Activated T-cell treated with anti-CD3 and anti-CD28 coated beads, Interleukin-2, amount 50 U/mL, for 24 hours (primary cell): ENCODE data around the gene KCTD8.

Source experiments
- DNase-seq: peaks from one replicate; pipeline ENCODE4 v3.0.0-alpha.2; 2020
- H3K27ac Mint-ChIP-seq: 2 replicates; pipeline ENCODE4 v1.8.0; 2020; ENCODE audit warnings: mild to moderate bottlenecking, mixed read lengths
- H3K27me3 Mint-ChIP-seq: 2 replicates; pipeline ENCODE4 v1.8.0; 2020; ENCODE audit warnings: mixed read lengths
- H3K36me3 Mint-ChIP-seq: 2 replicates; pipeline ENCODE4 v1.8.0; 2020; ENCODE audit warnings: low read depth, mixed read lengths
- H3K4me1 Mint-ChIP-seq: 2 replicates; pipeline ENCODE4 v1.8.0; 2020; ENCODE audit warnings: low read depth, mixed read lengths
- H3K4me3 Mint-ChIP-seq: 2 replicates; pipeline ENCODE4 v1.8.0; 2020; ENCODE audit warnings: mild to moderate bottlenecking, moderate library complexity, mixed read lengths
- H3K9me3 Mint-ChIP-seq: 2 replicates; pipeline ENCODE4 v1.8.0; 2020; ENCODE audit warnings: mixed read lengths

Gene KCTD8

GRCh38 chr4:44421330-44422065 is 27.1 kb downstream of the KCTD8 start:
- H3K27me3 Mint-ChIP-seq: no peaks in the 10 kb centered on the region
- no peak for DNase-seq
- no peaks in the 10 kb centered on the region for H3K36me3 Mint-ChIP-seq
- H3K27ac Mint-ChIP-seq: no peak overlapping the region
- no peak overlapping the region for H3K4me3 Mint-ChIP-seq
- no peaks in the 10 kb centered on the region for H3K9me3 Mint-ChIP-seq
- no peaks in the 10 kb centered on the region for H3K4me1 Mint-ChIP-seq

- Mint-ChIP-seq H3K27me3 (no peaks in the 10 kb centered on the region), H3K9me3 (peaks cover 5% of the 10 kb centered on the region), H3K36me3 (no peaks in the 10 kb centered on the region), H3K4me1 (no peaks in the 10 kb centered on the region), H3K27ac (no peak overlapping the region), H3K4me3 (no peak overlapping the region)
- no peak for DNase-seq
Measured at GRCh38 chr4:44415251-44415650, 33.4 kb downstream of the KCTD8 start.

GRCh38 chr4:44368413-44369167 is 80.0 kb downstream of the KCTD8 start:
- no peaks in the 10 kb centered on the region for H3K36me3 Mint-ChIP-seq
- no peaks in the 10 kb centered on the region for H3K27me3 Mint-ChIP-seq
- H3K4me3 Mint-ChIP-seq: no peak overlapping the region
- H3K27ac Mint-ChIP-seq: no peak overlapping the region
- no peak for DNase-seq
- peaks cover 8% of the 10 kb centered on the region for H3K9me3 Mint-ChIP-seq
- no peaks in the 10 kb centered on the region for H3K4me1 Mint-ChIP-seq

- Mint-ChIP-seq H3K27ac (no peak overlapping the region), H3K4me3 (no peak overlapping the region), H3K9me3 (peaks cover 7% of the 10 kb centered on the region), H3K27me3 (no peaks in the 10 kb centered on the region), H3K36me3 (no peaks in the 10 kb centered on the region), H3K4me1 (no peaks in the 10 kb centered on the region)
- DNase-seq: no peak
Measured at GRCh38 chr4:44354172-44354571, 94.4 kb downstream of the KCTD8 start.

- H3K4me1 Mint-ChIP-seq: no peaks in the 10 kb centered on the region
- no peaks in the 10 kb centered on the region for H3K36me3 Mint-ChIP-seq
- H3K9me3 Mint-ChIP-seq: peaks cover 8% of the 10 kb centered on the region
- H3K27me3 Mint-ChIP-seq: no peaks in the 10 kb centered on the region
- no peak overlapping the region for H3K4me3 Mint-ChIP-seq
- no peak overlapping the region for H3K27ac Mint-ChIP-seq
- no peak for DNase-seq
Measured at GRCh38 chr4:44351069-44351468, 97.5 kb downstream of the KCTD8 start.

- no peak overlapping the region for H3K27ac Mint-ChIP-seq
- H3K4me1 Mint-ChIP-seq: no peaks in the 10 kb centered on the region
- H3K9me3 Mint-ChIP-seq: peaks cover 8% of the 10 kb centered on the region
- H3K4me3 Mint-ChIP-seq: no peak overlapping the region
- DNase-seq: no peak
- no peaks in the 10 kb centered on the region for H3K27me3 Mint-ChIP-seq
- no peaks in the 10 kb centered on the region for H3K36me3 Mint-ChIP-seq
Measured at GRCh38 chr4:44342800-44343199, 105.8 kb downstream of the KCTD8 start.

GRCh38 chr4:44326741-44327140 is 121.9 kb downstream of the KCTD8 start:
- H3K9me3 Mint-ChIP-seq: peaks cover 2% of the 10 kb centered on the region
- H3K4me1 Mint-ChIP-seq: no peaks in the 10 kb centered on the region
- no peaks in the 10 kb centered on the region for H3K27me3 Mint-ChIP-seq
- no peak overlapping the region for H3K4me3 Mint-ChIP-seq
- H3K36me3 Mint-ChIP-seq: no peaks in the 10 kb centered on the region
- no peak overlapping the region for H3K27ac Mint-ChIP-seq
- no peak for DNase-seq

- no peak overlapping the region for H3K4me3 Mint-ChIP-seq
- no peak overlapping the region for H3K27ac Mint-ChIP-seq
- H3K36me3 Mint-ChIP-seq: no peaks in the 10 kb centered on the region
- no peaks in the 10 kb centered on the region for H3K4me1 Mint-ChIP-seq
- no peaks in the 10 kb centered on the region for H3K27me3 Mint-ChIP-seq
- no peak for DNase-seq
- peaks cover 2% of the 10 kb centered on the region for H3K9me3 Mint-ChIP-seq
Measured at GRCh38 chr4:44320833-44321232, 127.8 kb downstream of the KCTD8 start.

- no peaks in the 10 kb centered on the region for H3K36me3 Mint-ChIP-seq
- H3K27ac Mint-ChIP-seq: no peak overlapping the region
- H3K9me3 Mint-ChIP-seq: no peaks in the 10 kb centered on the region
- no peak overlapping the region for H3K4me3 Mint-ChIP-seq
- no peak for DNase-seq
- H3K27me3 Mint-ChIP-seq: no peaks in the 10 kb centered on the region
- no peaks in the 10 kb centered on the region for H3K4me1 Mint-ChIP-seq
Measured at GRCh38 chr4:44319129-44319528, 129.5 kb downstream of the KCTD8 start.

GRCh38 chr4:44313702-44314101 is 134.9 kb downstream of the KCTD8 start:
- Mint-ChIP-seq H3K27me3 (no peaks in the 10 kb centered on the region), H3K36me3 (no peaks in the 10 kb centered on the region), H3K4me1 (no peaks in the 10 kb centered on the region), H3K9me3 (no peaks in the 10 kb centered on the region), H3K4me3 (no peak overlapping the region), H3K27ac (no peak overlapping the region)
- no peak for DNase-seq

- H3K9me3 Mint-ChIP-seq: peaks cover 30% of the 10 kb centered on the region
- H3K4me1 Mint-ChIP-seq: no peaks in the 10 kb centered on the region
- no peak overlapping the region for H3K4me3 Mint-ChIP-seq
- no peaks in the 10 kb centered on the region for H3K27me3 Mint-ChIP-seq
- no peak overlapping the region for H3K27ac Mint-ChIP-seq
- DNase-seq: no peak
- no peaks in the 10 kb centered on the region for H3K36me3 Mint-ChIP-seq
Measured at GRCh38 chr4:44287505-44287904, 161.1 kb downstream of the KCTD8 start.

- Mint-ChIP-seq H3K9me3 (peaks cover 15% of the 10 kb centered on the region), H3K27ac (no peak overlapping the region), H3K4me3 (no peak overlapping the region), H3K27me3 (no peaks in the 10 kb centered on the region), H3K36me3 (no peaks in the 10 kb centered on the region), H3K4me1 (no peaks in the 10 kb centered on the region)
- DNase-seq: no peak
Measured at GRCh38 chr4:44279469-44279868, 169.1 kb downstream of the KCTD8 start.

GRCh38 chr4:44279066-44279465 is 169.5 kb downstream of the KCTD8 start:
- no peak for DNase-seq
- H3K9me3 Mint-ChIP-seq: peaks cover 11% of the 10 kb centered on the region

GRCh38 chr4:44257461-44257860 is 191.1 kb downstream of the KCTD8 start:
- no peaks in the 10 kb centered on the region for H3K4me1 Mint-ChIP-seq
- DNase-seq: no peak
- no peaks in the 10 kb centered on the region for H3K9me3 Mint-ChIP-seq

More at GRCh38 chr4:44279066-44279465, 169.5 kb downstream of the KCTD8 start:
- no peaks in the 10 kb centered on the region for H3K4me1 Mint-ChIP-seq
- H3K36me3 Mint-ChIP-seq: no peaks in the 10 kb centered on the region
- H3K27me3 Mint-ChIP-seq: no peaks in the 10 kb centered on the region
- H3K27ac Mint-ChIP-seq: no peak overlapping the region
- no peak overlapping the region for H3K4me3 Mint-ChIP-seq

GRCh38 chr4:44256414-44256813 is 192.2 kb downstream of the KCTD8 start:
- H3K27me3 Mint-ChIP-seq: no peaks in the 10 kb centered on the region
- no peak for DNase-seq
- H3K36me3 Mint-ChIP-seq: no peaks in the 10 kb centered on the region
- no peaks in the 10 kb centered on the region for H3K4me1 Mint-ChIP-seq
- no peaks in the 10 kb centered on the region for H3K9me3 Mint-ChIP-seq
- H3K4me3 Mint-ChIP-seq: no peak overlapping the region
- H3K27ac Mint-ChIP-seq: no peak overlapping the region

More at GRCh38 chr4:44257461-44257860, 191.1 kb downstream of the KCTD8 start:
- no peaks in the 10 kb centered on the region for H3K36me3 Mint-ChIP-seq
- no peak overlapping the region for H3K4me3 Mint-ChIP-seq
- H3K27me3 Mint-ChIP-seq: no peaks in the 10 kb centered on the region
- H3K27ac Mint-ChIP-seq: no peak overlapping the region
